ENCODE data around the gene TUBA4A.

DNA sequence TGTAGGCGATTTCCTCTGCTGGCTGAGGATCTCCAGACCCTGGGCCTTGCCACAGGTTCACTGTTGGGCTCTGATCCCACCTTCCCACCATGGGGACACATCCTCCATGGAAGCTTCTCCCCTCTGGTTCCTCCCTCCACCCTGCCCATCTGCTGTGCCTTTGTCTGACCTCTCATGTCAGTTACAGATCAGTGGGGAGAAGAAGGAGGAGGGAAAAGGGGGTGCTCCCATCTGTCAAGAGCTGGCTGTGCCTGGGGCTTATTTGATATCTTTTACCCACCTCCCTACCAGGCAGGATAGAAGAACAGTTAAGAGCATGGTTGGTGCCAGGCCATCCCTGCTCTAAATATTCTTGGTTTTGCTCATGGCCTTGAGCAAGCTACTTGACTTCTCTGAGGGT is 13.2 kb upstream of the TUBA4A start:
- TF ChIP-seq, protein P1, sequence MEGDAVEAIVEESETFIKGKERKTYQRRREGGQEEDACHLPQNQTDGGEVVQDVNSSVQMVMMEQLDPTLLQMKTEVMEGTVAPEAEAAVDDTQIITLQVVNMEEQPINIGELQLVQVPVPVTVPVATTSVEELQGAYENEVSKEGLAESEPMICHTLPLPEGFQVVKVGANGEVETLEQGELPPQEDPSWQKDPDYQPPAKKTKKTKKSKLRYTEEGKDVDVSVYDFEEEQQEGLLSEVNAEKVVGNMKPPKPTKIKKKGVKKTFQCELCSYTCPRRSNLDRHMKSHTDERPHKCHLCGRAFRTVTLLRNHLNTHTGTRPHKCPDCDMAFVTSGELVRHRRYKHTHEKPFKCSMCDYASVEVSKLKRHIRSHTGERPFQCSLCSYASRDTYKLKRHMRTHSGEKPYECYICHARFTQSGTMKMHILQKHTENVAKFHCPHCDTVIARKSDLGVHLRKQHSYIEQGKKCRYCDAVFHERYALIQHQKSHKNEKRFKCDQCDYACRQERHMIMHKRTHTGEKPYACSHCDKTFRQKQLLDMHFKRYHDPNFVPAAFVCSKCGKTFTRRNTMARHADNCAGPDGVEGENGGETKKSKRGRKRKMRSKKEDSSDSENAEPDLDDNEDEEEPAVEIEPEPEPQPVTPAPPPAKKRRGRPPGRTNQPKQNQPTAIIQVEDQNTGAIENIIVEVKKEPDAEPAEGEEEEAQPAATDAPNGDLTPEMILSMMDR (IDR thresholded peaks at IDR 0.05), result no peak
- TF ChIP-seq EP300 (IDR thresholded peaks at IDR 0.05), result no peak
